ENCODE data around the gene RPS6KB2.

DNA sequence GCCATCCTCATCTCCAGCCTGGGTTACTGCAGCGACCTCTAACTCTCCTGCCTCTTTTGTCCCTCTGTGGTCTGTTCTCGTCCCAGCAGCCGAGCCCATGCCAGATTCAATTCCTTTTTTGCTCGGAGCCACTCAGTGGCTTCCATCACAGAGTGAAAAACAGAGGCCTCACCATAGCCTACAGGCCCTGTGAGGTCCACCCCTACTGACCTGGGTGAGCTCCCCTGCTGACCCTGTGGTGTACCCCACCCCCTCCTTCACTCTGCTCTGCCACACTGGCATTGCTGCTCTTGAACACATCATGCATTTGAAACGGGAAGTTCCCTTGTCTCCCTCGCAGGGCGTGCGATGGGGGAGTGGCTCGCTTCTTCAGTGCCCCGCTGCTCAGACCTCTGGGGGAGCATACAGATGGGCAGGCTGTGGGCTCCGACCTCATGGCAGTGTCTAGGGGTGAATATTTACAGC, 56.6 kb downstream of the RPS6KB2 start:
- TF ChIP-seq CTCF (IDR thresholded peaks at IDR 0.05 in 2 of 3, conservative IDR thresholded peaks at IDR 0.05 in 1 of 3; ENCODE audit: insufficient read depth in 2 of 3, low read depth in 1 of 3, low read length in 3 of 3) (no peak), CHD4 (IDR thresholded peaks at IDR 0.05; ENCODE audit: insufficient read depth, insufficient replicate concordance, low read depth, low read length, poor library complexity, severe bottlenecking) (no peak), SP1 (CRISPR knock-in tag; IDR thresholded peaks at IDR 0.05) (no peak), ZNF24 (IDR thresholded peaks at IDR 0.05) (no peak), CBX2 (IDR thresholded peaks at IDR 0.05; ENCODE audit: insufficient read depth, low read length, poor library complexity, severe bottlenecking) (no peak), ETV5 (CRISPR knock-in tag; IDR thresholded peaks at IDR 0.05; ENCODE audit: low read depth) (no peak), EP300 (IDR thresholded peaks at IDR 0.05; ENCODE audit: low read length) (no peak), ZKSCAN8 (CRISPR knock-in tag; IDR thresholded peaks at IDR 0.05) (no peak), SREBF2 (CRISPR knock-in tag; IDR thresholded peaks at IDR 0.05) (no peak), ILK (tag; IDR thresholded peaks at IDR 0.05; ENCODE audit: borderline replicate concordance, low read depth) (no peak), BCLAF1 (IDR thresholded peaks at IDR 0.05; ENCODE audit: borderline replicate concordance in 1 of 2, control insufficient read depth in 1 of 2, low read depth in 2 of 2, low read length in 1 of 2) (no peak)
- TF ChIP-seq, protein P1, sequence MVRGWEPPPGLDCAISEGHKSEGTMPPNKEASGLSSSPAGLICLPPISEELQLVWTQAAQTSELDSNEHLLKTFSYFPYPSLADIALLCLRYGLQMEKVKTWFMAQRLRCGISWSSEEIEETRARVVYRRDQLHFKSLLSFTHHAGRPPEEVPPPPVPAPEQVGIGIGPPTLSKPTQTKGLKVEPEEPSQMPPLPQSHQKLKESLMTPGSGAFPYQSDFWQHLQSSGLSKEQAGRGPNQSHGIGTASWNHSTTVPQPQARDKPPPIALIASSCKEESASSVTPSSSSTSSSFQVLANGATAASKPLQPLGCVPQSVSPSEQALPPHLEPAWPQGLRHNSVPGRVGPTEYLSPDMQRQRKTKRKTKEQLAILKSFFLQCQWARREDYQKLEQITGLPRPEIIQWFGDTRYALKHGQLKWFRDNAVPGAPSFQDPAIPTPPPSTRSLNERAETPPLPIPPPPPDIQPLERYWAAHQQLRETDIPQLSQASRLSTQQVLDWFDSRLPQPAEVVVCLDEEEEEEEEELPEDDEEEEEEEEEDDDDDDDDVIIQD (CRISPR knock-in tag; IDR thresholded peaks at IDR 0.05), result no peak
- TF ChIP-seq, protein P2, sequence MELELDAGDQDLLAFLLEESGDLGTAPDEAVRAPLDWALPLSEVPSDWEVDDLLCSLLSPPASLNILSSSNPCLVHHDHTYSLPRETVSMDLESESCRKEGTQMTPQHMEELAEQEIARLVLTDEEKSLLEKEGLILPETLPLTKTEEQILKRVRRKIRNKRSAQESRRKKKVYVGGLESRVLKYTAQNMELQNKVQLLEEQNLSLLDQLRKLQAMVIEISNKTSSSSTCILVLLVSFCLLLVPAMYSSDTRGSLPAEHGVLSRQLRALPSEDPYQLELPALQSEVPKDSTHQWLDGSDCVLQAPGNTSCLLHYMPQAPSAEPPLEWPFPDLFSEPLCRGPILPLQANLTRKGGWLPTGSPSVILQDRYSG (tag; conservative IDR thresholded peaks at IDR 0.05; ENCODE audit: low read depth), result no peak
- TF ChIP-seq, protein P3, sequence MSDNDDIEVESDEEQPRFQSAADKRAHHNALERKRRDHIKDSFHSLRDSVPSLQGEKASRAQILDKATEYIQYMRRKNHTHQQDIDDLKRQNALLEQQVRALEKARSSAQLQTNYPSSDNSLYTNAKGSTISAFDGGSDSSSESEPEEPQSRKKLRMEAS (CRISPR knock-in tag; IDR thresholded peaks at IDR 0.05), result 0 out of 2 replicates have a peak, but pooled peaks have one; percentile 36

Measured in K562 (cell line).